ENCODE measurements around the gene LTN1.

GRCh38 chr21:29030909-29031308 is 38.2 kb upstream of the LTN1 start:
- no peak for TF ChIP-seq RAD21 (IDR thresholded peaks at IDR 0.05; ENCODE audit: low read depth)
- TF ChIP-seq ZBTB7A (IDR thresholded peaks at IDR 0.05; ENCODE audit: low read depth), result no peak
- TF ChIP-seq YY1 (IDR thresholded peaks at IDR 0.05; ENCODE audit: low read depth), result no peak
- no peak for TF ChIP-seq TCF12 (IDR thresholded peaks at IDR 0.05; ENCODE audit: low read depth)
- TF ChIP-seq CREB1 (IDR thresholded peaks at IDR 0.05; ENCODE audit: low read depth), result no peak
- no peak for TF ChIP-seq TAF1 (IDR thresholded peaks at IDR 0.05; ENCODE audit: low read depth)
- no peak for TF ChIP-seq TEAD4 (IDR thresholded peaks at IDR 0.05)
- TF ChIP-seq MAX (IDR thresholded peaks at IDR 0.05), result no peak
- no peak for TF ChIP-seq REST (IDR thresholded peaks at IDR 0.05; ENCODE audit: low read depth)
- TF ChIP-seq FOXM1 (IDR thresholded peaks at IDR 0.05; ENCODE audit: borderline replicate concordance, low read depth), result no peak
- TF ChIP-seq EP300 (IDR thresholded peaks at IDR 0.05; ENCODE audit: borderline replicate concordance), result no peak

All from Ishikawa (cell line).